GM18858 (cell line): ENCODE data around the gene FOXA3.

Experiments used
- ATAC-seq: cut with Tn5 transposase; IDR thresholded peaks from one replicate; pipeline ENCODE4 v1.9.1; 2021; ENCODE audit not compliant: unreplicated experiment

FOXA3 gene

DNA sequence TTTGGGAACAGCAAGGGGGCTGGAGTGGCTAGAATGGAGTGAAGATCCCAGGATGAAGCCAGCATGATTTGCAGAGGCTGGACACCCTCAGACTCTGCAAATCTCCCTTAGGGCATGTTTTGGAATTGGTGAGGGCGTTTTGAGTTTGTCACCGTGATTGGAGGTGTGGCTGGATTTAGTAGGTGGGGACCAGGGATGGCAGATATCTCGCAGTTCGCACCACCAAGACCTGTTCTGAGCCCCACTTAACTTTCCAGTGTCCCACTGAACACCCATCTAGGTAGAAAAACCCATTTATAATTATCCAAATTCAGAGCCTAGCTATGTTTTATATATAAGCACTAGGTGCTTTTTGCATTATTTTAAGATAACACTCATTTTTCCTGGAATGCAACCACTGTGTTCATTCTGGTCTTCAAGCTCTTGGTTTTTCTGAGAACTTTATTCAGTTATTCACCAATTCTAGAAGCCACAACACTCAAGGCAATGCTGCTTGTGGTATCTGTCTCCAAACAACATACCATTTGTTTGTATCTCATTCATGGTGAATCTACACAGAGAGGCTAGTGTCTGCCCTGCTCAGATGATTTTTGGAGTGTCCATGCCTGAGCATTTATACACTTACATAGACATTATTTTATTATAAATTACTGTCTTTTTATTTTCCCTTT is 53.4 kb downstream of the FOXA3 start:
- ATAC-seq, result no peak

DNA sequence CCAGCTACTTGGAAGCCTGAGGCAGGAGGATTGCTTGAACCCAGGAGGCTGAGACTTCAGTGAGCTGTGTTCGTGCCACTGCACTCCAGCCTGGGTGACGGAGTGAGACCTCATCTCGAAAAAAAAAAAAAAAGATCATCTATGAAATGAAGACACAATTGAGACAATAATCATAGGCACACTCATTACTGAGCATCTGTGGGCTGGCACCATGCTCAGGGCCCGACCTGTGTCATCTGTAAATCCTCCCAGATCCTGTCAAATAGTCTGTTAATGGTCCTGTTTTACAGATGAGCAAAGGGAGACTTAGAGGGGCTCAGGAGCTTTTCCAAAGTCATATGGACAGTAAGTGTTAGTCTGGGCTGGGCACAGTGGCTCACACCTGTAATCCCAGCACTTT is 54.6 kb downstream of the FOXA3 start:
- no peak for ATAC-seq

DNA sequence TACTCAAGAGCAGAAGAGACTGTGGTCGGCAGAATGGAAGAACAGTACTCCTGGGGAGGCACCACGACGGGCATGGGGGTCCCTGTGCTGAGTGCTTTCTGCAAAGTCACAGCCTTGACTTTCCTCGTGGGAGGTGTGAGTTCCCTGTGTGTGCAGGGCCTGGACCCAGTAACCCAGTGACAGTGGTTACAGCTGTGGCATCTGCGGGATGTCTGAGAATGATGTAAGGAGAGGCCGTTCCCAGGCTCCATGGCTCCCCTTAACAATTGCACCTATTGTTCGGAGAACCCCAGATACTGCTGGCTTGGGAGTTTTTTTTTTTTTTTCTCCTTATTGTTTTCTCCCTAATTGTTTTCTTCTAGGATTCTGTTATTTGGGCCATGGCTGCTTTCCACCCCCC is 55.6 kb downstream of the FOXA3 start:
- ATAC-seq, result no peak

DNA sequence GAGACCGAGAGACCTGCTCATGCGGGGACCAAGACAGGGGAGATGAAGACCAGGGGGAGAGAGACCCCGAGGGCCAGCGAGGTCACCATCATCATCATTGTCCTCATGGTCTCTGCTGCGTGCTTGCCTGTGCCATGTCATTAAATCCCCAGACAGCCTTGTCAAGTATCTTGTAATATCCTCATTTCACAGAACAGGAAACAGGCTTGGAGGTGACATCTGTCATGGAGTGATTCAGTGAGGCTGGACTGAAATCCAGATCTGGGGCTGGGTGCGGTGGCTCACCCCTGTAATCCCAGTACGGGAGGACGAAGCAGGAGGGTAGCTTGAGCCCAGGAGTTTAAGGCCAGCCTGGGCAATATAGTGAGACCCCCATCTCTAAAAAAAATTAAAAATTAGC is 56.3 kb downstream of the FOXA3 start:
- ATAC-seq, result no peak

GRCh38 chr19:45922281-45922680 is 58.2 kb downstream of the FOXA3 start:
- no peak for ATAC-seq
